NCI-H146 treated with DMSO at 0.1 percent for 48 hours (cell line): Measurements from ENCODE around the gene TMEM150B.
A peak's percentile ranks its signal among the peaks of the same experiment; 100 is the strongest.
"Not testable (repeated sequence)": the region's sequence is repeated elsewhere in the genome, so short reads cannot be mapped to it uniquely, and the experiment has no call there.

ENCODE experiments used
- DNase-seq: peaks from one replicate; lab custom pipeline; 2025; ENCODE audit not compliant: unreplicated experiment; lab: John Stamatoyannopoulos, UW

Gene TMEM150B

DNA sequence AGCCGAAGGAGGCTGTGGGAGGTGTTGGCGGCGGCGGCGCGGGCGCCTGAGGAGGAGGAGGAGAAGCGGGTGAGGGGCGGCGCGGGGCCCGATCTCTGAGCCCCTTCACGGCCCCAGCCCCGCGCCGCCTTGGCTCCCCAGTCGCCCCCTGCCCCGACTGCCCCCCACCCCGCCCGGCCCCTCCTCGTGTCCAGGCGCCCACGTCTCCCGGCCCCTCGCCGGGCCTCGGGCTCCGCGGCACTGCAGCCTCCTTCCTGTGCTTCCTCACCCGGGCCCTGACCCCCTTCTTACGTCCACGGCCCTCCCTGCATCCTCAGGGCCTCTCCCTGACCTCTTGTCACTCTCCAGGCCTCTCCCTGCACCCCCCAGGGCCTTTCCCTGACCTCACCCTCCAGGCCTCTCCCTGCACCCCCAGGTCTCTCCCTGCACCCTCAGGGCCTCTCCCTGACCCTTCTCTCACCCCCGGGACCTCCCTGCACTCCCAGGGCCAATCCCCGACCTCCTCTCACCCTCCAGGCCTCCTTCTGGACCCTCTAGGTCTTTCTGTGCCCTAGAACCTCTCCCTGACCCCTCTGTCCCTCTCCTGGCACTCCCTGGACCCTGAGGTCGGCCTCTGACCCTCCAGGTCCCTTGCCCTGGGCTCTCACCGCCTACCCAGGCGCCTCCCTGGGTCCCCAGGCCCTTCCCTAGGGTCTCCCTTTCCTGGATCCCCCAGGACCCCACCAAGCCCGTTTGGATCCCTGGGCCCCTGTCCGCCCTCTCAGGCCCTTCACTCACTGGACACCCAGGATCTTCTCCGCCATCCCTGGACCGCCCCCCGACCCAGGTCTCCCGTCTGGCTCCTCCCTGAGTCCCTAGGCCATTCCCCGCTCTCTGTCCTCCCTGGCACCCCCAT is 15.0 kb upstream of the TMEM150B start:
- peak; percentile 74 for DNase-seq

GRCh38 chr19:55339105-55339888 is 14.2 kb upstream of the TMEM150B start, which contains the start of gene KMT5C:
KMT5C (plus strand) TSS chr19:55339876; CDS start chr19:55341937, 2,061 bp downstream.
- peak; percentile 100 for DNase-seq

GRCh38 chr19:55336101-55336500 is 11.0 kb upstream of the TMEM150B start:
- no peak for DNase-seq

DNA sequence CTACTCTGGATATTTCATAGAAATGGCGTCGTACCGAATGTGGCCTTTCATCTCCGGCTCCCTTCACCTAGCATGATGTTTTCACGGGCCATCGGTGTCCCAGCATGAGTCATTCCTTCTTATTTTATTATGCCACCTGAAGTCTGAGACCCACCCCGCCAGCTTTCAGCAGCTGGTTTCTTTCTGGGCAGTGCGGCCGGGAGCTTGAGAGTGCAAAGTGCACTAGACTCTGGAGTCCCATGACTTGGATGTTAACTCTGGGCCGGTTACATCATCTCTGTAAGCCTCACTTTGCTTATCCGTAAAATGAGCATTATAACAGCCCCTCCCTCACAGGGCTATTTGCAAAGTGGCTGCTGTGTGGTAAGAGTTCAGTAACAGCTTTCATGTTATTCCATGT is 8.7 kb upstream of the TMEM150B start:
- no peak for DNase-seq

- DNase-seq = not testable (repeated sequence)
Measured at GRCh38 chr19:55329791-55330190, 4.7 kb upstream of the TMEM150B start.

DNA sequence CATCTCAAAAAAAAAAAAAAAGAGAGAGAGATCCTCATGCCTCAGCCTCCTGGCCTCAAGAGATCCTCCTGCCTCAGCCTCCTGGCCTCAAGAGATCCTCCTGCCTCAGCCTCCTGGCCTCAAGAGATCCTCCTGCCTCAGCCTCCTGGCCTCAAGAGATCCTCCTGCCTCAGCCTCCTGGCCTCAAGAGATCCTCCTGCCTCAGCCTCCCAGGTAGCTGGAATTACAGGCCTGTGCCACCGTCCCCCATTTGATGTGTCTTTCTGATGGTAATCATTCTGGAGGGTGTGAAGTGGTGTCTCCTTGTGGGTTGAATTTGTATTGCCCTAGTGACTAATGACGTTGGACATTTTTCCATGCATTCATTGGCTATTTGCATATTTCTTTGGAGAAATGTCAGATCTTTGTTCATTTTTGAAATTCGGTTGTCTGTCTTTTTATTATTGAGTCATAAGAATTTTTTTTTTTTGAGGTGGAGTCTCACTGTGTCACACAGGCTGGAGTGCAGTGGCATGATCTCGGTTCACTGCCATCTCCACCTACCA is 3.7 kb upstream of the TMEM150B start:
- DNase-seq = not testable (repeated sequence)

DNA sequence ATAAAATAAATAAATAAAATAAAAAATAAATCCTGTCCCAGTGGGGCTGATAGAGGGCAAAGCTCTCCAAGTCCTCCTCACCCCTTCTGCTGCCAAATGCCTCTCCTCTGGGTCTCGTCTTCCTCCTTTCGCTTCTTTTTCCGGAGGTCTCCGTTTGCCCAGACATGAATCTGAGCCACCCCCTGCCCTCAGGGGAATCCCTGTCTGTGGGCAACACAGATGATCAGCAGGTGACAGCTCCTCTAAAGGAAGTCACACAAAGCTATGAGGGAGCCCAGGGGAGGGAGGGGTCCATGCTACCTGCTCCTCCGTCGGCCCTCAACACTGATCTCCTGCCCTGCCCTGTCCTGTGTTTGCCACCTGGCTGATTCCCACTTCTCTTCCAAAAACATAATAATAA is 479 bp downstream of the TMEM150B start:
- DNase-seq = no peak

GRCh38 chr19:55322204-55322885 is 2.8 kb downstream of the TMEM150B start:
- no peak for DNase-seq

DNA sequence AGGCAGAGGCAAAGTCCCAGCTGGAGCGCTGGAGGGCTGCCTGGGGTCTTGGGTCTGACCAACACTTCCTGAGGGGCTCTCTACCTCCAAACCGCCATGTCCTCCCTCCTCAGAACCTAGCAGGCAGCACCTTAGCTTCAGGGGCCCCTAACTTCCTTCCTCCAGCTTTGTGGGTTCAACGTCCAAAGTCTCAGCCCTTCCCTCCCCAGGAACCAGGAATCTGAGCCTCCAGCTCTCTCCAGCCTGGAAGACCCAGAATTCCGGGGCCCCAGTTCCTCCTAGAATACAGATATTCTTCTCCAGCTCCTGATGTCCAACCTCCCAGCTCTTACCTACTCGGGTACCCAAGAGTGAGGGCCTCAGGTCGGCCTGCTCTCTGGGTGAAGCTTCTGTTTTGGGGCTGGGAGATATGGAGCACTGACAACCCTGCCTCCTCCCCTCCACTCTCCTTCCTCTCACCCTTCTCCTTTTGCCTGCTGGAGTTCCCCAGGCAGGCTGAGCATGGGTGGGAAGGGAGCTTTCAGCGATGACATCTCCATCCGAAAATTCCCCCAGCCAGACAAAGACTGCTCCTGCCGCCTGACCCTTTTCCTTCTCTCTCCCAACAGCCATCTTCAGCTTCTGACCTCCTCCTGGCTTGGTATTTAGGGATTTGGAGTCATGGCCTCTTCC is 3.5 kb downstream of the TMEM150B start:
- no peak for DNase-seq

DNA sequence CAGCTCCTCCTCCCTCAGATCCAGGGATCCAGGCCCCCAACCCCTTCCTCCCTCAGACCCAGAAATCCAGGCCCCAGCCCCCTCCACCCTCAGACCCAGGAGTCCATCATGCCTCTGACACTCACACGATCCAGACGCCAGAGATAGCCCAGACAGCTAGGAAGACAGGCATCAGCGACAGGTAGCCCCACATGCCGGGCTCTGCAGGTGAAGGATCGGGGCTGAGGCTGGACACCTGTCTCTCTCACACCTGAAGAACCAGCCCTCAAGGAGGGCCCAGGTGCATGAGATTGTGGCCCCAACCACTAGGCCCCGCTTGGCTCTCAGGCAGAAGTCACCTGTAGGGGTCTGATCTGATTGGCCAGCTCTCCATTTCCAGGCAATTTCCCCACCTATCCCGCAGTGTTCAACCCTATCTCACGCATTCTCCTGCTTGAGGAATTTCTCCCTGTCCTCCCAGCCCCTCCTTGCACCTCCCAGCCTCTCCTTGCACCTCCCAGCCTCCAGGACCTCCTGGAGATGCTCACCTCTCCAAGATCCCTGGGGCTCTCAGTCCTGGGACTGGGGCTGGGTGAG is 4.2 kb downstream of the TMEM150B start:
- no peak for DNase-seq

DNA sequence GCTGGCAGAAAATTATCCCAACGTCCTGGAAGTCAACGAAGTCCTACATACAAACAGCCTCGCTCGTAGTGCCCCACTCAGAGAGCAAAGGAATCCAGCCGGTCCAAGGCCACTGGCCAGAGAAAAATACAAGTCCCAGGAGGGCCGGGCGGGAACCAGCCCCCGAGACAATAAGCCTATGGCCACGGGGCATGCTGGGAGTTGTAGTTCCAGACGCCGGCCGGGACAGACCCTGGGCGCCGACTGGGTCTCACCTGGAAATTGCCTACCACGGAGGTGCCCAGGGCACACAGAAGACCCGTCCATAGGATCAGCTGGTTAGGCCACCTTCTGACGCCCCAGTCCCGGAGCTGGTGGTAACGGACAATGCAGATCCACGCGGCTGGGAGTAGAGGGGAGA is 5.4 kb downstream of the TMEM150B start:
- peak; percentile 54 for DNase-seq

- DNase-seq = no peak
Measured at GRCh38 chr19:55316646-55317045, 8.5 kb downstream of the TMEM150B start.

DNA sequence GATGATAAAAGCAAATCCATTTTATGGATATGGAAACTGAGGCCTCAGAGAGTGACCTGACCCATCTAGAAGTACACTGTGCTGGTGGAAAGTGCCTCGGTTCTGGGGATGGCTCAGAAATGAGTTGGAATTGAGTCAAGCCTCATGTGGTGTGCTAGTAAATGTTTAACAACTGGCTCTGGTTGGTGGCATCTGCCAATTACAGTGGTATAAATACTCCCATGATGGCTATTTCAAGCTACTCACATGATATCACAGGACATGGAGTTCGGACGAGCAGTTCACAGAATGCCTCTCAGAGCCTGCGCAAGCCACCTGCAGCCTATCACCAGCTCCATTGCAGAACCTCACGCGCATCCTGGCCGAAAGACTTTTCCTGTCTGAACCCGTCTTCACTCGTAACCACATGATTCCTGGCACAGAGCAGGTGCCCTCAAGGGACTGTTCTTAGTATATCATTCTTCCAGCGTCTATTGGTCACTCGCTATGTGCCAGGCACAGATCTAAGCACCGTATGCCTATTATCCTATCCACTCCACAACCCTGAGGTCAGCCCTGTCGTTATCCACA is 9.1 kb downstream of the TMEM150B start:
- DNase-seq = no peak

DNA sequence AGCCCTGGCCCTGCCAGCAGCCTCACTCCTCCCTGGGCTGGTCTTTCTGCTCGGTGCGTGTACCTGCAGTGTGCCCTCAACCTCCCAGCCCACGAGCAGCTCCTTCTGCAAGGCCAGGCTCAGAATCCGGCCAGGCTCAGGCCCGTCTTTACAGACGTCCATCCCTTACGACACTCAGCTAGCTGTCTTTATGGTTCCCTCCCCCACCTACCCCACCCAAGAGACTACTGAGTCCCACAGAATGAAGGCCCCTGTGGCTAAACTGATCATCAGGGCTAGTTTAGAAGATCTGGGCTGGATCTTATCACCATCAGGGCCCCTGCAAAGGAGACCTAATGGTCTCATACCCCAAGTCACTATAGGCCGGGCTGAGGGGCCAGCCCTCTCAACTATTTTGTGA is 10.7 kb downstream of the TMEM150B start:
- no peak for DNase-seq

DNA sequence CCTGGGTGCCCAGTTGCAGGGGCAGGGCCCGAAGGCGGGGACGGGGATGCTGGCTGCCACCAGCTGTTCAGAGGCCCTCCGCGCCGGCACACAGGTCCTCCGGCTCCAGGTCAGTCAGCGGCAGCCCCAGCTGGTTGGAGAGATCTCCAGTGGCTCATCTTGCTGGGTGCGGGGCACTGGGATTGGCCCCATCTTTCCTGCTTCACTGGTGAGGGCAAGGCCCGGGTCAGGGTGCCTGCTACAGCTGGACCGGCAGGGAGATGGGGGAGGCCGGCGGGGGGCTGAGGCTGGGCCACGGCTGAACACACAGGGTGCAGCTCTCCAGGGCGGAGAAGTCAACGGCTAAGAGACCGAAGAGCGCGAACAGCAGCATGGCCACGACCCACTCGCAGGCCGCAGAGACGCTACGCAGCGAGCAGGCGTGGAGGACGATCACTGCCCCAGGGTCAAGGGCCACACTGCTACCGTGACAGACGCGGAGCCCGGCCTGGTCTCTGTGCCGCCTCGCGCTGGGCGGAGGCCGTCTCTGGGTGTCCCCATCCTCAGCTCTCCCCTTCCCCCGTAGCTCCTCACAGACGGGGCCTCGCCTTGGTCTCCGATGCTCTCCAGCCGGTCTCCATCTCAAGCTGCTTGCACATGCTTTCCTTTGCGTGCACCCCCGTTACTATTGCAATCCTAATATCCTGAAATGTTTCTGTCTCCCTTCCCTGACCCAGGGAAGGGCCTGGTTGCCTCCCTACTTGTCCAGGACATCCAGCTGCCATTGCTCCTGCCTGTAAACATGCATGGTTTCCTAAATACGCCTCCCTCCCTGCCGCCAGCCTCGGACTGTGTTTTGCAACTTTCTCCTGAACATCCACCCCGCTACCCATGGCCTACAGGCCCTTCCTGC is 12.3 kb downstream of the TMEM150B start:
- DNase-seq = no peak

DNA sequence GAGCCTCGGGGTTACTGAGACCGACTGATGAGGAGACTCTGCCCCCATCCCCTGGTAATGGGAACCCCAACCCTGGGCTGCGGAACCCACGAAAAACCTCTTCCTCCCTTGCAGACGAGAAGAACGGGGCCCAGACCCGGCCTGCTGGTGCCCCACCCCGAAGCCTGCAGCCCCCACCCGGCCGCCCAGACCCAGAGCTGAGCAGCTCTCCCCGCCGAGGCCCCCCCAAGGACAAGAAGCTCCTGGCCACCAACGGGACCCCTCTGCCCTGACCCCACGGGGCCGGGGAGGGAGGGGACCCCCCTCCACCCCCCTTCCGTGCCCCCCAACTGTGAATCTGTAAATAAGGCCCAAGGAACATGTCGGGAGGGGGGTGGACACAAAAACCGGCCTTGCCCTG is 13.3 kb downstream of the TMEM150B start:
- DNase-seq = no peak

- DNase-seq = no peak
Measured at GRCh38 chr19:55311397-55311796, 13.7 kb downstream of the TMEM150B start.

DNA sequence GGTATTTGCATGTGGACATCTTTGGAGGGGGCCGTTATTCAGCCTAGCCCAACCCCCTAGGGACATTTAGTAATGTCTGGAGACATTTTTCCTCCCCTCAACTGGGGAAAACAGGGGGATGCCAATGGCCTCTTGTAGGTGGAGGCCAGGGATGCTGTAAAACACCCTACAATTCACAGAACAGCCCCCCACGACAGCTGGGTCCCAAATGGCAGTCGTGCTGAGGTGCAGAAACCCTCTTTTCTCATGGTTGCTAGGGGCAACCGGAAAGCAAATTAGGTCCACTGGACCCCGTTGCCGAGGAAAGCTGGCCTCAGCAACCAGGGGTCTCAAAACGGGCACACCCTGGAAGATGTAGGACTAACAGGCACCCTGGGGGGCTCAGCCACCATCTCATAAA is 14.6 kb downstream of the TMEM150B start:
- no peak for DNase-seq

GRCh38 chr19:55309448-55309847 is 15.7 kb downstream of the TMEM150B start:
- no peak for DNase-seq
